Endothelial cell of umbilical vein (primary cell): Measurements from ENCODE around the gene GUCA2A.

ENCODE experiments used
- CTCF ChIP-seq, 2 donors: IDR thresholded peaks; 1 replicate in 1 of 2; 2 replicates in 1 of 2; pipeline ENCODE4 v1.5.1; 2011; ENCODE audit warnings: low read length in 2 of 2, mild to moderate bottlenecking in 2 of 2, moderate library complexity in 2 of 2, control low read depth in 1 of 2, inconsistent platforms in 1 of 2, low read depth in 1 of 2; ENCODE audit not compliant: insufficient read depth in 1 of 2; ENCODE audit errors: extremely low read depth in 1 of 2
- EZH2 ChIP-seq: IDR thresholded peaks from 2 replicates; pipeline ENCODE4 v1.6.1; 2012; ENCODE audit warnings: borderline replicate concordance, low read depth, mild to moderate bottlenecking, moderate library complexity, low read length, inconsistent platforms; ENCODE audit not compliant: severe bottlenecking
- POLR2AphosphoS5 ChIP-seq: IDR thresholded peaks from 2 replicates; pipeline ENCODE4 v1.6.1; 2012; ENCODE audit warnings: low read depth, mild to moderate bottlenecking, control low read depth, low read length, moderate library complexity; ENCODE audit not compliant: insufficient read depth

DNA sequence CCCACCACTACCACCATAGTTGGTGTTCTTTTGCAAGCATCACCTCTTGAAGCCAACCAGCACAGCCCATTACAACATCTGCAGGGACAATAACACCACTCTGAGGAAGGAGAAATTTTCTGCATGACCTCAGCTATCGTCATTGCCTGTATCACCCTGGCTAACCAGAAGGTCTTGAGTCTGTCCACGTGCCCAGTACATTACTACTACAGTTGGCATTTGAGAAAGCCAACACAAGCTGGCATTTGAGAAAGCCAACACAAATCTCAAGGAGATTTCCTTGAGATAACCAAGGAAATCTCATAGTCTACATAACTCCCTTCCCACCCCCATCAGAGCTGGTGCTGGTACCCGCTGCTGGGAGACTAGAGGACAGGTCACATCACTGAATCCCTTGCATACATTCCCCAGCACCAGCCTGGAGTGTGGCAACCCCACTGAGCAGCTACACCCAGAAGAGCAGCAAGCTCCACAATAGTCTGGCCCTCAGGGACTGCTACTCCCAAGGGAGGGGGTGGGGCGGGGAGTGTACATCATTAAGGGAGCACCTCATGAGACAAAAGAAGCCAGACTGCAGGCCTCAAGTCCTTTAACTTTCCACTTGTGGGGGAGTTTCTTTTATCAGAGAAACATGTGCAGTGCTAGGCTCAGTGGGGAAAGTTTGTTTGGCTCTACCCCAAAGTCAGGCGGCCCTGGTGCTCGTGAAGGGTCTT lies 46.0 kb upstream of the GUCA2A start:
- no peak for TF ChIP-seq CTCF (IDR thresholded peaks at IDR 0.05; ENCODE audit: extremely low read depth in 1 of 2, insufficient read depth in 1 of 2, low read depth in 1 of 2, low read length in 2 of 2)
- TF ChIP-seq POLR2AphosphoS5 = no peak
- no peak for TF ChIP-seq EZH2
